Upper lobe of left lung (tissue), 4 donors: Measurements from ENCODE around the gene PHF2.

Experiments
- CTCF ChIP-seq, 6 experiments: fragments of 450-650 bp in 4 of 6; fragments of 200-600 bp in 2 of 6; sonication (generic) in 2 of 6; IDR thresholded peaks; one replicate each; pipeline ENCODE4 v1.5.1; 2016 to 2019; ENCODE audit warnings: antibody characterized with exemption in 6 of 6
- EP300 ChIP-seq, 4 donors: sonication (generic); formaldehyde crosslinking; IDR thresholded peaks; one replicate each; pipeline ENCODE4 v1.5.1; 2017; ENCODE audit warnings: antibody characterized with exemption in 4 of 4, control low read depth in 2 of 4

- no peak for TF ChIP-seq CTCF (IDR thresholded peaks at IDR 0.05)
- no peak for TF ChIP-seq EP300 (IDR thresholded peaks at IDR 0.05)
These were observed 88.3 kb downstream of the PHF2 start for GRCh38 chr9:93664549-93665120.
